ENCODE results near the gene NOL9. TPM values are rescaled to one million over a fixed set of nuclear protein-coding genes. Genes with fewer than 3 reads are reported as not detected.

Gene NOL9
- total and polyA plus RNA-seq, 2 donors (not counting 3 experiments of a cell fraction or from before 2014, with no cell fraction given) = 14.1 to 42.9 TPM

DNA sequence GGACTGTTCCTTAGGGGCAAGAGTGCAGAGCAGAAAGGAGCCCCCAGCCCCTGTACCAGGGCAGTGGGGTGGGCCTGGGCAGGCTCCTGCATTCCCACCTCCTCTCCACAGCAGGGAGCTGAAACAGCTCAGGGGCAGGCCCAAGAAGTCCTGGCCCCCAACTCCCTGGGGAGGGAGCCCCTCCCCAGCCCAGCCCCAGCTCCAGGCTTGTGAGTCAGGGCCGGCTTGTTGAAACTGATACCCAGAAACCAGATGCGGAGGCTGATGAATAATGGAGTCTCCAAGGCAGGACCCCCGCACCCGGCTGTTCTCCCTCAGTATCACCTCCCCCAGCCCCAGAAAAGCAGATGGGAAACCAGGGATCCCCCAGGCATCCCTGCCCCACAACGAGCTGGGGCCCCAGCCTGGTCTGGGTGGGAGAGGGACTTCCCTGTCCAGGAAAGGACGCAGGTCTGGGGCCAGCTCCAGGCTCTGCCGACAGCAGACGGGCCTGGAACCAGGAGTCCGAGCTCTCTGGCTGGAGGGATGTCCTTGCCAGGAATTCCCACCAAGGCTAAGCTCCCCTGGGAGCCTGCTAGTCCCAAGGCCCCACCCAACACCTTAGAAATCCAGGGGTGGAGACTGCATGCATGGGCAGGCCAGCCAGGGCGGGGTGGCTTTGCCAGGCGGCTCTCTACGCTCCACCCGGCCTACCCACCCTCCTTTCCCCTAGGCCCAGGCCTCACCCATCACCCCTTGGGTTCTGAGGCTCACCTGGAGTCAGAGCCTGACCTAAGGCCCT, 65.5 kb downstream of the NOL9 start:
- Histone ChIP-seq H3K27ac (ENCODE audit: insufficient read depth, low read depth, low read length) (no peak overlapping the region), H4K20me1 (replicated peaks; ENCODE audit: control insufficient read depth, extremely low read depth, insufficient read depth, low read length) (no peaks in the 10 kb centered on the region), H3K4me3 (replicated peaks in 1 of 3; ENCODE audit: insufficient read depth in 1 of 3, low read depth in 1 of 3, low read length in 3 of 3) (no peak overlapping the region), H3K27me3 (ENCODE audit: control insufficient read depth in 2 of 2, insufficient read depth in 2 of 2, low read length in 2 of 2) (no peaks in the 10 kb centered on the region), H3K9me3 (replicated peaks; ENCODE audit: control insufficient read depth, insufficient read depth, low read length) (no peaks in the 10 kb centered on the region), H2AFZ (ENCODE audit: low read depth, low read length) (no peak overlapping the region), H3K4me2 (ENCODE audit: insufficient read depth, low read length) (no peak overlapping the region), H3K9me1 (replicated peaks; ENCODE audit: control insufficient read depth, extremely low read depth, insufficient read depth, low read length) (no peaks in the 10 kb centered on the region), H3K36me3 (ENCODE audit: control insufficient read depth in 2 of 2, extremely low read depth in 1 of 2, insufficient read depth in 2 of 2, low read length in 2 of 2) (no peaks in the 10 kb centered on the region), H3K79me2 (ENCODE audit: control insufficient read depth, insufficient read depth, low read length) (peaks cover 14% of the 10 kb centered on the region), H3K4me1 (ENCODE audit: control insufficient read depth, extremely low read depth, insufficient read depth, low read length) (peaks cover 49% of the 10 kb centered on the region), H3K9ac (replicated peaks; ENCODE audit: extremely low read depth, insufficient read depth, low read length) (no peak overlapping the region)
- TF ChIP-seq, protein P1, sequence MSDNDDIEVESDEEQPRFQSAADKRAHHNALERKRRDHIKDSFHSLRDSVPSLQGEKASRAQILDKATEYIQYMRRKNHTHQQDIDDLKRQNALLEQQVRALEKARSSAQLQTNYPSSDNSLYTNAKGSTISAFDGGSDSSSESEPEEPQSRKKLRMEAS (IDR thresholded peaks at IDR 0.05; ENCODE audit: insufficient read depth, insufficient read length) = no peak
- no peak for TF ChIP-seq POLR2A (IDR thresholded peaks at IDR 0.05; ENCODE audit: low read depth, low read length)
- POLR2A ChIA-PET = no interaction called here
- FAIRE-seq = no peak
- BruUV-seq (replicated peaks) = no TSS peak
- CTCF ChIA-PET = interaction anchor here (1.5 to 10.9 kb wide), 6 partner anchors 8 to 158 kb away, joined by 3 to 113 read pairs (median 8); no protein-coding TSS in a partner anchor
- intact Hi-C loops (cut with micrococcal nuclease) (loop anchor here (5.0 kb wide), 1 partner anchor 139 kb away; no protein-coding TSS in a partner anchor), dilution Hi-C loops (cut with MboI; ENCODE audit: extremely low pct_ligation_motif_present, low sequenced_read_pairs) (no loop called here)
- DNase-seq (ENCODE audit: low read depth, low spot score) = no peak

DNA sequence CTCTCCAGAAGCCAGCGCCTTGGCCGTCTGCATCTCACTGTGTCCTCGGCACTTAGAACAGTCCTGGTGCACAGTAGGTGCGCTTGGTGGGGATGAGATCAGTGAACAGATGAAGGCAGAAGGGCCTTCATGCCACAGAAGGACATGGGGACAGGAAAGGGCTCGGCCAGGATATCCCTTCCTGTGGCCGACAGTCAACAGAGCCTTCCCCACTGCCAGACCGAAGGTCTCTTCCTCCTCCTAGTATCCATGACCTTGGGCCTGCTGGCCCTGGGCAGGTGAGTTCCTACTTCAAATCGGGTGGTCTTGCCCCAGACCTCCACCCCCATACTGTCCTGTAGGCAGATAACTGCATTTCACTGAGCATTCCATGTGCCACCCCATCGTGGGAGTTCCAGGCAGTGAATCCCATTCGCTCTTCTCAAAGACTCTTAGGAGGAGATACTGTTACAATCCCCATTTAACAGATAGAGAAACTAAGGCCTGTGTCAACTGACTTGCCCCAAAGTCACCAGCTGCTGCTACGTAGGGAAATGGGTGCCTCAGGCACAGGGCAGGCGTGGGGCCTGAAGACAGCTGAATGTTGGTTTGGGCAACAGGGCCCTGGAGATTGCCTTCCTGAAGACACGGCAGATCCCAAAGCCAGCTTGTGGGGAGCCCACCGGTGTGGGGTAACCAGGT, 66.4 kb downstream of the NOL9 start:
- H3K79me2 ChIP-seq (ENCODE audit: control insufficient read depth, insufficient read depth, low read length) = peaks cover 22% of the 10 kb centered on the region
- DNase-seq (ENCODE audit: low read depth, low spot score) = no peak
- no peaks in the 10 kb centered on the region for H3K36me3 ChIP-seq (ENCODE audit: control insufficient read depth in 2 of 2, extremely low read depth in 1 of 2, insufficient read depth in 2 of 2, low read length in 2 of 2)
- no peak overlapping the region for H3K4me2 ChIP-seq (ENCODE audit: insufficient read depth, low read length)
- H2AFZ ChIP-seq (ENCODE audit: low read depth, low read length) = no peak overlapping the region
- BruUV-seq (replicated peaks) = no TSS peak
- no peak for TF ChIP-seq POLR2AphosphoS5 (IDR thresholded peaks at IDR 0.05; ENCODE audit: insufficient read depth, low read depth, low read length)
- no peak overlapping the region for H3K9ac ChIP-seq (replicated peaks; ENCODE audit: extremely low read depth, insufficient read depth, low read length)
- H3K9me1 ChIP-seq (replicated peaks; ENCODE audit: control insufficient read depth, extremely low read depth, insufficient read depth, low read length) = no peaks in the 10 kb centered on the region
- H3K27me3 ChIP-seq (ENCODE audit: control insufficient read depth in 2 of 2, insufficient read depth in 2 of 2, low read length in 2 of 2) = no peaks in the 10 kb centered on the region
- no peak for FAIRE-seq
- ChIA-PET CTCF (interaction anchor here (1.5 to 10.9 kb wide), 6 partner anchors 13 to 159 kb away, joined by 3 to 113 read pairs (median 14); no protein-coding TSS in a partner anchor), POLR2A (no interaction called here)
- no peak overlapping the region for H3K27ac ChIP-seq (ENCODE audit: insufficient read depth, low read depth, low read length)
- peaks cover 41% of the 10 kb centered on the region for H3K4me1 ChIP-seq (ENCODE audit: control insufficient read depth, extremely low read depth, insufficient read depth, low read length)
- no peaks in the 10 kb centered on the region for H4K20me1 ChIP-seq (replicated peaks; ENCODE audit: control insufficient read depth, extremely low read depth, insufficient read depth, low read length)
- dilution Hi-C loops (cut with MboI; ENCODE audit: extremely low pct_ligation_motif_present, low sequenced_read_pairs) = no loop called here
- intact Hi-C loops (cut with micrococcal nuclease) = loop anchor here (2.0 to 5.0 kb wide), 2 partner anchors 43 to 139 kb away; no protein-coding TSS in a partner anchor
- H3K4me3 ChIP-seq (replicated peaks in 1 of 3; ENCODE audit: insufficient read depth in 1 of 3, low read depth in 1 of 3, low read length in 3 of 3) = no peak overlapping the region
- no peaks in the 10 kb centered on the region for H3K9me3 ChIP-seq (replicated peaks; ENCODE audit: control insufficient read depth, insufficient read depth, low read length)

Measured in endothelial cell of umbilical vein (primary cell).